ENCODE data around the gene COL25A1.
"Not testable (repeated sequence)": the region's sequence is repeated elsewhere in the genome, so short reads cannot be mapped to it uniquely, and the experiment has no call there.

DNA sequence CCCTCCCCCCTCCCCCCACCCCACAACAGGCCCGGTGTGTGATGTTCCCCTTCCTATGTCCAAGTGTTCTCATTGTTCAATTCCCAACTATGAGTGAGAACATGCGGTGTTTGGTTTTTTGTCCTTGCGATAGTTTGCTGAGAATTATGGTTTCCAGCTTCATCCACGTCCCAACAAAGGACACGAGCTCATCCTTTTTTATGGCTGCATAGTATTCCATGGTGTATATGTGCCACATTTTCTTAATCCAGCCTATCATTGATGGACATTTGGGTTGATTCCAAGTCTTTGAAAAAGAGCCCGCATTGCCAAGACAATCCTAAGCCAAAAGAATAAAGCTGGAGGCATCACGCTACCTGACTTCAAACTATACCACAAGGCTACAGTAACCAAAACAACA, 231.8 kb downstream of the COL25A1 start:
- TF ChIP-seq, protein P1, sequence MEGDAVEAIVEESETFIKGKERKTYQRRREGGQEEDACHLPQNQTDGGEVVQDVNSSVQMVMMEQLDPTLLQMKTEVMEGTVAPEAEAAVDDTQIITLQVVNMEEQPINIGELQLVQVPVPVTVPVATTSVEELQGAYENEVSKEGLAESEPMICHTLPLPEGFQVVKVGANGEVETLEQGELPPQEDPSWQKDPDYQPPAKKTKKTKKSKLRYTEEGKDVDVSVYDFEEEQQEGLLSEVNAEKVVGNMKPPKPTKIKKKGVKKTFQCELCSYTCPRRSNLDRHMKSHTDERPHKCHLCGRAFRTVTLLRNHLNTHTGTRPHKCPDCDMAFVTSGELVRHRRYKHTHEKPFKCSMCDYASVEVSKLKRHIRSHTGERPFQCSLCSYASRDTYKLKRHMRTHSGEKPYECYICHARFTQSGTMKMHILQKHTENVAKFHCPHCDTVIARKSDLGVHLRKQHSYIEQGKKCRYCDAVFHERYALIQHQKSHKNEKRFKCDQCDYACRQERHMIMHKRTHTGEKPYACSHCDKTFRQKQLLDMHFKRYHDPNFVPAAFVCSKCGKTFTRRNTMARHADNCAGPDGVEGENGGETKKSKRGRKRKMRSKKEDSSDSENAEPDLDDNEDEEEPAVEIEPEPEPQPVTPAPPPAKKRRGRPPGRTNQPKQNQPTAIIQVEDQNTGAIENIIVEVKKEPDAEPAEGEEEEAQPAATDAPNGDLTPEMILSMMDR (IDR thresholded peaks at IDR 0.05; ENCODE audit: low read depth, low read length): not testable (repeated sequence)
- TF ChIP-seq EZH2phosphoT487 (IDR thresholded peaks at IDR 0.05; ENCODE audit: low read depth): not testable (repeated sequence)
